ENCODE measurements around the gene CILP2.
A peak's percentile ranks its signal among the peaks of the same experiment; 100 is the strongest.

The CILP2 gene

GRCh38 chr19:19529783-19530422, 8.2 kb upstream of the CILP2 start:
- no peak for DNase-seq

GRCh38 chr19:19530423-19530804, 7.7 kb upstream of the CILP2 start:
- peak; percentile 27 to 50 (median 27) for DNase-seq

- no peak for DNase-seq
Observed at GRCh38 chr19:19530889-19531288, 7.2 kb upstream of the CILP2 start.

GRCh38 chr19:19531951-19532805, 5.9 kb upstream of the CILP2 start:
- peak; percentile 85 to 94 (median 90) for DNase-seq

GRCh38 chr19:19532806-19533701, 5.0 kb upstream of the CILP2 start:
- DNase-seq, result no peak

- no peak for DNase-seq
Observed at GRCh38 chr19:19533841-19534240, 4.2 kb upstream of the CILP2 start.

GRCh38 chr19:19534556-19535265, 3.4 kb upstream of the CILP2 start:
- no peak for DNase-seq

GRCh38 chr19:19535311-19536191, 2.5 kb upstream of the CILP2 start:
- no peak for DNase-seq

GRCh38 chr19:19537075-19538048, 703 bp upstream of the CILP2 start:
- peak; percentile 40 to 72 (median 58) for DNase-seq

GRCh38 chr19:19538785-19539166, 711 bp downstream of the CILP2 start:
- no peak for DNase-seq

GRCh38 chr19:19539698-19540063, 1.6 kb downstream of the CILP2 start:
- no peak for DNase-seq

GRCh38 chr19:19540064-19540714, 2.1 kb downstream of the CILP2 start:
- DNase-seq, result peak; percentile 75 to 92 (median 79)

GRCh38 chr19:19540715-19541515, 2.9 kb downstream of the CILP2 start:
- DNase-seq, result peak; percentile 52 to 72 (median 54)

GRCh38 chr19:19541616-19542015, 3.6 kb downstream of the CILP2 start:
- no peak for DNase-seq

GRCh38 chr19:19542507-19542906, 4.4 kb downstream of the CILP2 start:
- DNase-seq, result peak; percentile 51 to 56 (median 53)

- no peak for DNase-seq
Observed at GRCh38 chr19:19543101-19543500, 5.0 kb downstream of the CILP2 start.

- no peak for DNase-seq
Observed at GRCh38 chr19:19543640-19544039, 5.6 kb downstream of the CILP2 start.

GRCh38 chr19:19544257-19544953, 6.3 kb downstream of the CILP2 start:
- DNase-seq, result no peak
